Astrocyte of the hippocampus (primary cell): Measurements from ENCODE around the gene RRP1.

Experiments used
- DNase-seq: peaks from one replicate; pipeline ENCODE4 v3.0.0; 2011; ENCODE audit warnings: low read depth, low spot score

Gene RRP1

GRCh38 chr21:43775190-43775589 is 14.2 kb upstream of the RRP1 start:
- no peak for DNase-seq

- peak; percentile 87 for DNase-seq
Measured at GRCh38 chr21:43775795-43776430, 13.5 kb upstream of the RRP1 start, which contains the start of gene CSTB. TSS of gene CSTB (minus strand) at chr21:43776308. CDS start at chr21:43776269, 39 bp downstream.

GRCh38 chr21:43777953-43778352 is 11.4 kb upstream of the RRP1 start:
- no peak for DNase-seq

DNA sequence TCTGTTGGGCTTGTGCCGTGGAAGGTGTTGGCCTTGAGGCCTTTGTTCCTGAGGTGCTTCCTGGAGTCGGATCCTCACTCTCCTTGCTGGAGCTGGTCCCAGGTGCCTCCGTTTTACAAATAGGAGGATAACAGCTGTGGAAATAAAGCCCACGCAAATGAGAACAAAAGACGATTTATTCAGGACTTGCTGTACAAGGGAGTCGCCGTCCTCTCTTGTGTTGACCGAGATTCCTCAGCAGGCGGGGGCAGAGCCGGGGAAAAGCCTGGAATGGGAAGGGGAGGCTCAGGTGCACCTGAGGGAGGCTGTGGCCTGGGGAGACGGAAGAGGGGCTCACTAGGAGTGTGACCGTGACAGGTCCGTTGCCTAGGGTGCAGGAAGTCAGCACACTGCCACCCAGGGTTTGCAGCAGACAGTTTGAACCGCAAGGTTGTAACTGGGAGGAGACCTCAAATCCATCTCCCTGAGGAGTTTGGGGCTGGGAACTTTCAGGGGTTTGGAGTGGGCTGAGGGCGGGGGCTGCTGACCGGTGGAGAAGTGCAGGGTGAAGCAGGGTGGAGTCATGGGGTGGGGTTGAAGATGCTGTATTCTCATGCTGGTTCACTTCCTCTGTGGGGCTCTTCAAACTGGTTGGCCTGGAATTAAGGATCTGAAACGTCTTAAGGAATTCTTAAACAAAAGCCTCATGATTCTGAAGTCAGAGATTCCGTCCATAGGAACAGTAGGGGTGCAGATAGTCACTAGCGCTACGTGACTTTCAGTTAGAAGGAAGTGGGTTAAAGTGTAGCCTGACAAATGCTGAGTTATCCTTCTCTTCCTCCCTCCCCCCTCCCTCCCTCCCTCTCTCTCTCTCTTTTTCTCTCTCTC is 10.7 kb upstream of the RRP1 start:
- no peak for DNase-seq

DNA sequence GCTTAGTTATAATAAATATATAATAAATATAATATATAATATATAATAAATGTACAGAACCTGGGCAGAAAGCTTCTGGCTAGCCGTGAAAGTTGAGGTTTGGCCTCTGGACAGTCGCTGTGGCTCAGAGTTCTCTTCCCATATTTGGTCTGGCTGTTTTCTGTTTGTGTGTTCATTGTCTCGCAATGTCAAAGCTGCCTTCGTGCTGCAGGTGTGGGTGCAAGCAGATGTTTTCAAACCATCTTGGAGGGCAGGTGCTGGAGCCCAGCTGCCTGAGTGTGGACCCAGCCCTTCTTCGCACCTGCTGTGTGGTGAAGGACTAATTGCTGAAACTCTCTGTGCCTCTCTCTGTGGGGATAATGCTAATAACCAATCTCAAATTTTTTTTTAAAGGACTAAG is 9.7 kb upstream of the RRP1 start:
- no peak for DNase-seq

GRCh38 chr21:43781846-43782245 is 7.5 kb upstream of the RRP1 start:
- DNase-seq = no peak

GRCh38 chr21:43782431-43783097 is 6.8 kb upstream of the RRP1 start:
- DNase-seq = no peak

DNA sequence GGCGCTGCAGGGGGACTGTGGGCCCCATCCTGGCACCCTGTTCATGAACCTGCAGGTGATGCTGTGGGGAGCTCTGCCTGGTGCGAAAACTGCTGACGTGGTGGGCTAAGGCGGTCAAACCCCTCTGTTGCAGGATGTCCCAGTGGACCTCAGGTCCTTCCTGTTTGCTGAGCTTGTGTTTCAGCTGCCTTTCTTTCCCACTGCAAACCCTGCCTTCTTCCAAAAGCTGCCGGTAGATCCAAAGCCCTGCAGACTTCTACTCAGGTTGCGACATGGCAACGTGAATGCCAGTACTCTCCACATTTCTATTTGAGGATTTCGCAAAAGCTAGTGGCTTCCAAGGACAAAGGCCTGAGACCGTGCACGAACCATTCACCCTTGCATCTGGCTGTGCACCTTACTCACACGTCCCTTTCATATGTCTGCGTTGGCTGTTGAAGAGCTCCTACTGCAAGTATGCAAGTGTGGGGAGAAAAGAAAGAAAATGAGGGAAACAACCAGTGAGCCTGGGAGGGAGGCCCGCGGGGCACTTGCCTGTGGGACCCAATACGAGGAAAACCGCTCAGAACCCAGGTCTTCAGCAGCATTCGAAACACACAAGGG is 6.2 kb upstream of the RRP1 start:
- DNase-seq = no peak

GRCh38 chr21:43785134-43785533 is 4.2 kb upstream of the RRP1 start:
- no peak for DNase-seq

DNA sequence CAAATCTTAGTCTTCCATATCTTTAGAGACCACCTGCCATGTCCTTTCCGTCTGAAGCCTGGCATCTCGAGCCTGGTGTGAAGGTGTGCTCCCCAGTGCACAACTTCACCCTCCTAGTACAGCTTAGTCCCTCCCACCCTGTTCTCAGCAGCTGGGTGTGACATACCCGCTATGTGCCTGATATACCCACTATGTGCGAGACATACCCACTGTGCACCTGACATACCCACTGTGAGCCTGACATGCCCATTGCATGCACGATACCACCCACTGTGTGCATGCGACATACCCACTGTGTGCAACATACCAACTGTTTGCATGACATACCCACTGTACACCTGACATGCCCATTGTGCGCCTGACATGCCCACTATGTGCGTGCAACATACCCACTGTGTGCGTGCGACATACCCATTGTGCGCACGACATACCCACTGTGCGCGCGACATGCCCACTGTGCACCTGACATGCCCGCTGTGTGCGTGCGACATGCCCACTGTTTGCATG is 3.0 kb upstream of the RRP1 start:
- no peak for DNase-seq

DNA sequence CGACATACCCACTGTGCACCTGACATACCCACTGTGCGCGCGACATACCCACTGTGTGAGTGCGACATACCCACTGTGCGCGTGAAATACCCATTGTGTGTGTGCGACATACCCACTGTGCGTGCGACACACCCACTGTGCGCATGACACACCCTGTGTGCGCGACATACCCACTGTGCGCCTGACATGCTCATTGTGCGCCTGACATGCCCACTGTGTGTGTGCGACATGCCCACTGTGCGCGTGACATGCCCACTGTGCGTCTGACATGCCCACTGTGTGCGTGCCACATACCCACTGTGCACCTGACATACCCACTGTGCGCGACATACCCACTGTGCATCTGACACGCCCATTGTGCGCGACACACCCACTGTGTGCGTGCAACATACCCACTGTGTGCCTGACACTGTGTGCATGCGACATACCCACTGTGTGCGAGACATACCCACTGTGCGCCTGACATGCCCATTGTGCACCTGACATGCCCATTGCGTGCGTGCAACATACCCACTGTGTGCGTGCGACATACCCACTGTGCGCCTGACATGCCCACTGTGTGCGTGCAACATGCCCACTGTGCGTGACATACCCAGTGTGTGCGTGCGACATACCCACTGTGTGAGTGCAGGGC is 2.5 kb upstream of the RRP1 start:
- no peak for DNase-seq

GRCh38 chr21:43790010-43790524 is 690 bp downstream of the RRP1 start:
- DNase-seq = peak; percentile 24

DNA sequence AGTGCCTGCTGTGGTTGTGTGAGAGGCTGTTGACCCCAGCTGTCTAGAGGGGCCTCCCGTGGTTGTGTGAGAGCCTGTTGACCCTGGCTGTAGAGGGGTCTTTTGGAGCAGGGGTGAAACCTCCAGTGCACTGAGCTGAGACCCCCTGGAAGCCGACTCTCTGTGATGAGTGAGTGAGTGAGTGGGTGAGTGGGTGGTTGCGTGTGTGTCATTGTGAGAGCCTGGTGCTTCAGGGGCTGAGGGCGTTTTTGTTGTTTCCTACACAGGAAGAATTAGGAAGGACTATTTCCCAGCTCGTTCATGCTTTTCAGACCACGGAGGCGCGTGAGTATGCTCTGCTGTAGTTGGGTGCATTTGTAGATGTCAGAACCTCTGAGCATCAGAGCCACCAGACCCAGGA is 3.0 kb downstream of the RRP1 start:
- no peak for DNase-seq

- no peak for DNase-seq
Measured at GRCh38 chr21:43793243-43793642, 3.9 kb downstream of the RRP1 start.

- no peak for DNase-seq
Measured at GRCh38 chr21:43794311-43794710, 4.9 kb downstream of the RRP1 start.

- no peak for DNase-seq
Measured at GRCh38 chr21:43794857-43795256, 5.5 kb downstream of the RRP1 start.

GRCh38 chr21:43797415-43797814 is 8.0 kb downstream of the RRP1 start:
- DNase-seq = no peak

GRCh38 chr21:43797925-43798715 is 8.7 kb downstream of the RRP1 start:
- DNase-seq = no peak

DNA sequence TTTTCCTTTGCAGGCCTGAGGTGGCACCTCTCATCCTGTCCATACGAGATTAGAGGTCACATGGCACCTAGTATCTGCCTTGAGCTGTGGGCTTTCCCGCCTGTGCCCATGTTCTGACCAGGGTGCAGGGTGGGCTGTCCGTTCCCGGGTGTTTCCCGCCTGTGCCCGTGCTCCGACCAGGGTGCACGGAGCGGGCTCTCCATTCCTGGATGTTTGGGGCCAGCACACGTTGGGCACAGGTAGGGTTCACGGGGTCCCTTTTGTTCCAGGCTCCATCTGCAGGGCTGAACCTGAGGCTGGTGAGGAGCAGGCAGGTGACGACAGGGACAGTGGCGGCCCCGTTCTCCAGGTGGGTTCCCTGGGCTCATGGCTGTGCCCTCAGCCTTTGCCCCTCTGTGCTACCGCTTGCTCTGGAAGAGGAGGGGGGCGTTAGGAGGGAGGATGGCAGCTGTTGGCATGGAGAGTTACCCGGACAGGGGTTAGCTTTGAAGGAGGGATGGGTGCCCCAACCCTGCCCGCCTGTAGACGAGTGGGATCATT is 10.0 kb downstream of the RRP1 start:
- DNase-seq = no peak

GRCh38 chr21:43800124-43800523 is 10.7 kb downstream of the RRP1 start:
- DNase-seq = no peak
